ENCODE data around the gene TMEM130. TPM values are rescaled to one million over a fixed set of nuclear protein-coding genes. Genes with fewer than 3 reads are reported as not detected.

The TMEM130 gene
- total RNA-seq, 1 experiment from 2014 or later, result 1.7 TPM

GRCh38 chr7:98827258-98827657 is 42.6 kb downstream of the TMEM130 start:
- H3K9me3 Mint-ChIP-seq, result no peaks in the 10 kb centered on the region
- H3K4me2 ChIP-seq (ENCODE audit: insufficient read depth, insufficient read length, low read length), result no peak overlapping the region
- H3K4me1 Mint-ChIP-seq, result peaks cover 18 to 30% of the 10 kb centered on the region in 2 experiments
- no peak overlapping the region for H3K18ac ChIP-seq (ENCODE audit: insufficient read length, low read depth, low read length)
- H3K14ac ChIP-seq (ENCODE audit: insufficient read depth, low read length), result no peak overlapping the region
- H3K27me3 ChIP-seq (ENCODE audit: insufficient read depth, low read length), result no peaks in the 10 kb centered on the region
- H3K9me3 ChIP-seq (ENCODE audit: control insufficient read depth, low read depth, low read length), result no peaks in the 10 kb centered on the region
- no peak overlapping the region for H3K23ac ChIP-seq (ENCODE audit: insufficient read length, low read depth, low read length)
- no peaks in the 10 kb centered on the region for H3K79me1 ChIP-seq (ENCODE audit: insufficient read depth, low read depth, low read length, poor library complexity, severe bottlenecking)
- no peak overlapping the region for H3K4me3 Mint-ChIP-seq
- H4K20me1 ChIP-seq (ENCODE audit: control insufficient read depth, insufficient read depth, insufficient read length), result no peaks in the 10 kb centered on the region
- no peak for DNase-seq
- no peak overlapping the region for H2AK5ac ChIP-seq (ENCODE audit: insufficient read length, low read length)
- no peak overlapping the region for H4K91ac ChIP-seq (ENCODE audit: insufficient read length, low read depth, low read length)
- H2BK12ac ChIP-seq (ENCODE audit: insufficient read length, low read depth, low read length), result no peak overlapping the region
- no peaks in the 10 kb centered on the region for H3K23me2 ChIP-seq (ENCODE audit: insufficient read length, low read depth, low read length, poor library complexity, severe bottlenecking)
- no peak overlapping the region for H2BK120ac ChIP-seq (ENCODE audit: low read depth, low read length, poor library complexity, severe bottlenecking)
- TF ChIP-seq, protein P1, sequence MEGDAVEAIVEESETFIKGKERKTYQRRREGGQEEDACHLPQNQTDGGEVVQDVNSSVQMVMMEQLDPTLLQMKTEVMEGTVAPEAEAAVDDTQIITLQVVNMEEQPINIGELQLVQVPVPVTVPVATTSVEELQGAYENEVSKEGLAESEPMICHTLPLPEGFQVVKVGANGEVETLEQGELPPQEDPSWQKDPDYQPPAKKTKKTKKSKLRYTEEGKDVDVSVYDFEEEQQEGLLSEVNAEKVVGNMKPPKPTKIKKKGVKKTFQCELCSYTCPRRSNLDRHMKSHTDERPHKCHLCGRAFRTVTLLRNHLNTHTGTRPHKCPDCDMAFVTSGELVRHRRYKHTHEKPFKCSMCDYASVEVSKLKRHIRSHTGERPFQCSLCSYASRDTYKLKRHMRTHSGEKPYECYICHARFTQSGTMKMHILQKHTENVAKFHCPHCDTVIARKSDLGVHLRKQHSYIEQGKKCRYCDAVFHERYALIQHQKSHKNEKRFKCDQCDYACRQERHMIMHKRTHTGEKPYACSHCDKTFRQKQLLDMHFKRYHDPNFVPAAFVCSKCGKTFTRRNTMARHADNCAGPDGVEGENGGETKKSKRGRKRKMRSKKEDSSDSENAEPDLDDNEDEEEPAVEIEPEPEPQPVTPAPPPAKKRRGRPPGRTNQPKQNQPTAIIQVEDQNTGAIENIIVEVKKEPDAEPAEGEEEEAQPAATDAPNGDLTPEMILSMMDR (conservative IDR thresholded peaks at IDR 0.05), result no peak
- no peaks in the 10 kb centered on the region for H3K79me2 ChIP-seq (ENCODE audit: insufficient read depth, low read length)
- H3K27ac Mint-ChIP-seq, result 0 out of 7 replicates have a peak overlapping the region, but pooled peaks of 1 of the 3 experiments have one; percentile 94
- H3K9ac ChIP-seq (ENCODE audit: extremely low read depth, insufficient read length, low read length), result no peak overlapping the region
- H2BK15ac ChIP-seq (ENCODE audit: low read depth, low read length), result no peak overlapping the region
- H4K8ac ChIP-seq (replicated peaks; ENCODE audit: insufficient read length, low read depth, low read length), result no peak overlapping the region
- peaks cover 0 to 7% (median 2%) of the 10 kb centered on the region in 3 experiments; a peak in 3 of 7 replicates for H3K36me3 Mint-ChIP-seq (ENCODE audit: insufficient read depth in 1 of 3, low read depth in 3 of 3)
- H3K27me3 Mint-ChIP-seq (ENCODE audit: low read depth), result peaks cover 6% of the 10 kb centered on the region
- WGBS (ENCODE audit: extremely low coverage, insufficient read length, low lambda C conversion rate), result no CpG with 5 or more reads among the region's 3 CpGs
- peaks cover 3% of the 10 kb centered on the region; the same call in 1 of the 2 replicates for H3K4me1 ChIP-seq (ENCODE audit: insufficient read depth, low read length)
- no peak overlapping the region for H3K56ac ChIP-seq (ENCODE audit: insufficient read length, low read depth, low read length)
- no peak overlapping the region for H2BK5ac ChIP-seq (ENCODE audit: insufficient read length, low read length)
- no peak overlapping the region for H4K5ac ChIP-seq (ENCODE audit: insufficient read length, low read depth, low read length)
- H3T11ph ChIP-seq (ENCODE audit: low read length), result no peak overlapping the region
- H3K4ac ChIP-seq (ENCODE audit: low read depth, low read length), result no peak overlapping the region
- no peak overlapping the region for H2BK20ac ChIP-seq (ENCODE audit: low read depth, low read length, poor library complexity, severe bottlenecking)
- H3K27ac ChIP-seq (ENCODE audit: insufficient read length, low read depth, low read length), result no peak overlapping the region
- no peak overlapping the region for H2AFZ ChIP-seq (ENCODE audit: low read length)
